ENCODE data around the gene CCDC142.
A peak's percentile ranks its signal among the peaks of the same experiment; 100 is the strongest.

GRCh38 chr2:74441690-74442482, 40.9 kb downstream of the CCDC142 start, which contains the start of gene RTKN:
- TF ChIP-seq CTCF (IDR thresholded peaks at IDR 0.05) (no peak), EZH2 (IDR thresholded peaks at IDR 0.05; ENCODE audit: borderline replicate concordance, insufficient read depth, low read depth, low read length, poor library complexity, severe bottlenecking) (peak; percentile 56)
